ENCODE measurements around the gene UPB1.
"Not testable (repeated sequence)": the region's sequence is repeated elsewhere in the genome, so short reads cannot be mapped to it uniquely, and the experiment has no call there.

UPB1 gene

DNA sequence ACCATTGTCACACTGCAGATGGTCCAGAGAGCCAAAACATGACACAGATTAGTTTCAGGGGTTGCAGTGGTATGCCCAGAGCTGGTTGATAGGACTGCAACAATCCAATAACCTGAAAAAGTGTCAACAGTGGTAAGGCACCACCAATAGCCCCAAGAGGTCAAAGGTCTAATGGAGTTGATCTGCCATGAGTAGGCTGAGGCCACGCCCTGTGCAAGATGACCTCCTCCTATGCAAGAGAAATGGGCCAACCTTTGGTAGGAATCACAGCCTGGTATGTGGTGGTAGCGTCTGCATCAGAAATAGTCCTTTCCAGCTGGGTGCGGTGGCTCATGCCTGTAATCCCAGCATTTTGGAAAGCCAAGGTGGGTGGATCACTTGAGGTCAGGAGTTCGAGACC is 40.2 kb downstream of the UPB1 start:
- no peak for DNase-seq

DNA sequence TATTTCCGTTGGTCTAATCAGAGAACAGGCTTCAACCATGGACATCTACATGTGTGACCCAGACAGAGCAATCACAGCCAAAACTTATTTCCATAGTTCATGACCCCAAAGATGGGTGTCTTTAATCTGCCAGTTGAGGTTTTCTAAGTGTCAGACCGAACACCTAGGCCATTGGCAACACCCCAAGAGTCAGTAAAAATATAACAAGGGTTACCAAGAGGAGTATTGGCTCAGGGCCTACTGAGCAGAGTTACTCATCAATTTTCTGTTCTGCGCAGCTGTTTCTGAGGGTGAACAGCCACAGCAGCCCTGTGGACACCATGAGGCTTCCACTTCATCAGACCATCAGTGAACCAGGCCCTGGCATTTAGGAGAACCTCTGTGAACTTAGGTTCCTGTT is 41.0 kb downstream of the UPB1 start:
- DNase-seq, result no peak

DNA sequence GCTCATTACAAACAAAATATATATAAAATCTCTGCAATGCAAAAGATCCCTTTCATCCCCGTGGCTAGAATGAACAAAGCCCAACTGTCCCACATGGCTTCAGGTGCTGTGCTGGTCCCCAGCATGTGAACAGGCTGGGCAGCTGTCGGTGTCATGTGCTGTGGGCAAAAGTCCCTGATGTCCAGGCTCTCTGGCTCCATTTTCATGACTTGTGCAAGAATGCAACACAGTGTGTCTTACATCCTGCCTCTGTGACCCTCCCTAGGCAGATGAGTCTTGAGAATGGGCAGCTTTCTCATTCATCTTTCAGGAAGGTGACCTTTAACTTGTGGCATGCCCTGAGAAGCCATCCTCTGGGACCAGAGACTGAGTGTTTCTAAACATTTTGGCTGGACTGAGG is 45.3 kb downstream of the UPB1 start:
- DNase-seq, result no peak

DNA sequence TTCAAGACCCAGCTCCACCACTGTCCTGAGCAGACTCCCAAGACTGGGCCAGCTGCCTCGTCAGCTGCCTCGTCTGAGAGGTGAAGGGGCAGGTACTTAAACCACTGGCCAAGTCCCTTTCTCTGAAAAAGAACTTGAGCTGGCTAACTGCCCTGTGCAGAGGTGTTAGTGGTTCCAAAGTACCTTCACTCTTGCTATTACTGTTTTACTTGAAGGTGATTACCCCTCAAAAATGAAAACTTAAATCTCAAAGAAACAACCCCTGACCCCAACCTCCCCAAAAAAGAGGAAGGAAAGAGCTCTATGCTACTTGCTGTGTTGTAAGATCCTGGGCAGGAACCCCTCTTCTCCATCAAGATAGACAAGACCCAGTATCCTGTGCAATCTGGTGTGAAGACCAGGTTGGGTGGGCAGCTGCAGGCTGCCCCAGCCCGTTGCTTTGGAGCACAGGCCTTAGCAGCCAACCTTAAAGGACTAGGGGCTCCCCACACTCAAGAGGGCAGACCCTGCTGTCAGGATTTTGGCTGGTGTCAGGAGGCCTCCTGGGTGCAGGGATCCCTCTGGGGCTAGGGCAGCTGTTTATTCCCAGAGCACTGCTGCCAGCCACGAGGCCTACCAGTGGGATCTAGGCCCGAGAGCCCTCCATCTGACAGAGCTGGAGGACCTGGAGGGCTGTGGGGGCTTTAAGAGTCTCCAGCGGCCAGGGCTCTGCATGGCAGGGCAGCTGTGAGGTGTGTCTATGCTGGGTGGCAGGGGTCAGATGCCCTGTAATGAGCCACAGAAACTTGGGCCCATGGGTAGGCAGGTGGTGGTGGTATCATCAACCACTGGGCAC is 46.8 kb downstream of the UPB1 start:
- peak; percentile 49 to 61 for DNase-seq

GRCh38 chr22:24542641-24543040 is 47.5 kb downstream of the UPB1 start:
- DNase-seq, result no peak

DNA sequence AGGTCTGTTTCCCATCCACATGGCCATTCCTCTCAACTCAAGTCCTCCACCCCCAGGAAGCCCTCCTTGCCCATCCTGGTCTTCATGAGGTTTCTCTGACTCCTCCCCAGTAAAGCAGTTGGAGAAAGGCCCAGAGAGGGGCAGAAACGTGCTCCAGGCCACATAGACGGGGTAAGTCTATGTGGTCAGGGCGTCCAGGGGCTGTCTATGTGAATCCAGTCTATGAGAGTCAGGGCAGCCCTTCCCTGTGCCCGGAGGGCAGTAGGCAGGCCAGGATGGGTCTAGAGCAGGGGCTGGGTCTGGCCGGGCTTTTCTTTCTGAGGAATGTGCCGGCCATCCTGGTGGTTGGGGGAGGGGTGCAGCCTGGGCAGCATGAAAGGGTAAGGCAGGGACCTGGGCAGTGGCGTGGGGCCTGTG is 48.1 kb downstream of the UPB1 start:
- DNase-seq, result no peak

DNA sequence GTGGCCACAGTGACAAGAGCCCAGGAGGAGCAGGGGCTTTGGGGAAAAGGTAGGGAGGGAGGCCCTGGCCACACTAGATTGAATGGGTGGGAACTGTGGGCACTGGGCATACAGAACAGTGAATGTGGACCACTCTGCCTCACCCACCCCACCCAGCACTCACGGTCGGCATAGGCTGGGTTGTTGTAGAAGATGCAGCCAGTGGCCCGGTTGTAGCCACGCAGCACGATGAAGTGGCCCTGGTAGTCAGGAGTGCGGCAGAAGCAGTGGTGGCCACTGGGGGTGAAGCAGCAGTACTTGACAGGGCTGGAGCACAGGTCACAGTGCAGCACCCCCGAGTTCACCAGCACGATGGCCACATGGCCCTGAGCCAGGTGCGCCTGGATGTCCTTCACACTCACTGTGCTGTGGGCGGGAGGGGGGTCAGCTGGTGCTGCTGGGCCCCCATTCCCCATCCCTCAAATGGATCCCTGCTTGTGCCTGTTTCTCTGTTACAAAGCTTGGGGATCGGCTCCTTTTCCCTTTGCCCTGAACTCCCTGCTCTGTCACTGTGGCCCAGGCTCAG is 48.6 kb downstream of the UPB1 start:
- no peak for DNase-seq

DNA sequence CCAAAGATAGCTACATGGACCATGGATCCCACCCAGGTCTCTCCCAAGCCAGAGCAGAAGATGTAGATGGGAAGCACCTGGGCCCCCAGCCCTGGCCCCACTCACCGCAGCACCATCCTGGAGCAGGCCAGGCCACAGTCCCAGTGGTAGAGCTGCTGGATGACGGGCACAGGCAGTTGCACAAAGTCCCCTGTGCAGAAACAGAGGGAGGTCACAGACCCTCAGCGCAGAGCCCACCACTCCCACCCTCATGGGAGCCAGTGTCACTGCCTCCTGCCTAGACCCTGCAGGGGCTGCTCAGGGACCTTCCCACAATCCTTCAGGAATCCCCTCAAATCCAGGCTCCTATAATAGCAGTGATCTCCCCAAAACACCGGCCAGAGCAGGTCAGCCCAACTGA is 53.7 kb downstream of the UPB1 start:
- DNase-seq, result no peak

DNA sequence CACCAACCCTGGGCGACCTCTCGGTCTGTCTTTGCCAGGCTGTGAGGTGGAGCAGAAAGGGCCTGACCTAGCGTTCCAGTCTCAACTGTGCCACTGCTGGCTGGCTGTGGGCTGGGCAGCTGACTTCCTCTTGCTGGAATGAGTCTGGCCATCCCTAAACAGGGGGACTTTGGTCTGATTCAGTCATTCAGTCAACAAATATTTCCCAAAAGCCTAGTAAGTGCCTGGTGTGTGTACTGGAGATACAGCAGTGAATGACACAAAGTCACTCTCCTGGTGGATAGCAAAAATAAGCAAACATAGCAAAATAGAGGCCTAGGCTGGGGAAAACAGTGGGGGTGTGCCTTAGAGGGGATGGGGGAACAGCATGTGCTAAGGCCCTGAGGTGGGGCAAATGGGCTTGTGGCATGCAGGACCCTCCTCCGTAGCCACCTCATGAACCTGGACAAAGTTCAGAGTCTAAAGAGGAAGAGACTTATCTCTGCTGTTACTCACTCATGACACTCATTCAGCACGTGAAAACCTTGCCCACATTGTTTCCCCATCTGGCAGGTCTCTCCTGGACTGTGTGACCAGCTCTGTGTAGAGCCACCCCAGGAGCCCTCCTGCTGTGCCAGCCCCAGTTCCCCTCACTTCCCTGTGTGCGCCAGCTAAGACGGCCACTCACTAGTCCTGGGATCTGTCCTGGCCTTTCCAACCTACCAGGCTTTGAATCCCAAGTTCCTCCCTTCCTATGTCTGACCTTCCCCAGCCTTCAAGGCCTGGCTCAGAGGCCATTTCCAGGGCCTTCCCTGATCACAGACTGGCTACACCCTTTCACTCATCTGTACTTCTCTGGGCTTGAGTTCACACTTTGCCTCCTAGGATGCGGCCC is 55.1 kb downstream of the UPB1 start:
- DNase-seq, result no peak

DNA sequence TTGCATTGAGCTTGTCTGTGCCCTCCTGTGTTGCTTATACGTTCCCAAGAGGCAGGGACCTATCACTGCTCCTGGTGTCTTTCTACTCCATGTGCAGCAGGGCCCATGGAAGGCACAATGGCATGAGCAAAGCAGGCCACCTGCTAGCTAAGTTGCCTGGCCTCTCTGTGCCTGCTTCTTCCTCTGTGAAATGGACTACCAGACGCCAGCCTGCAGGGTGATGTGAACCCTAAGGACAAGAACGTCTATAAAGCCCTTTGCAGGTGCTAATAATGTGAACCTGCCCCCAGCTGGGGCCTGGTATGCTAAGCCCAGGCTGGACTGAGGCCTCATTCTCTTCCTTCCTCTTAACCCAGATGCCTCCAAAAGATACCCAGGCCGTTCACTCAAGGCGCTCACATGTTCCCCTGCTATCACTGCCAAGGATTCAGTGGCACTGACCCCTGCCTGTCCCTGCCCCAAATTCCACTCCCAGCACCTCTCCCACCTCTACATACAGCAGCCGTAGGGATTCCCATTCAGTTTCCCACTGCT is 55.8 kb downstream of the UPB1 start:
- no peak for DNase-seq

- DNase-seq, result not testable (repeated sequence)
Measured at GRCh38 chr22:24552503-24553286, 57.6 kb downstream of the UPB1 start.

DNA sequence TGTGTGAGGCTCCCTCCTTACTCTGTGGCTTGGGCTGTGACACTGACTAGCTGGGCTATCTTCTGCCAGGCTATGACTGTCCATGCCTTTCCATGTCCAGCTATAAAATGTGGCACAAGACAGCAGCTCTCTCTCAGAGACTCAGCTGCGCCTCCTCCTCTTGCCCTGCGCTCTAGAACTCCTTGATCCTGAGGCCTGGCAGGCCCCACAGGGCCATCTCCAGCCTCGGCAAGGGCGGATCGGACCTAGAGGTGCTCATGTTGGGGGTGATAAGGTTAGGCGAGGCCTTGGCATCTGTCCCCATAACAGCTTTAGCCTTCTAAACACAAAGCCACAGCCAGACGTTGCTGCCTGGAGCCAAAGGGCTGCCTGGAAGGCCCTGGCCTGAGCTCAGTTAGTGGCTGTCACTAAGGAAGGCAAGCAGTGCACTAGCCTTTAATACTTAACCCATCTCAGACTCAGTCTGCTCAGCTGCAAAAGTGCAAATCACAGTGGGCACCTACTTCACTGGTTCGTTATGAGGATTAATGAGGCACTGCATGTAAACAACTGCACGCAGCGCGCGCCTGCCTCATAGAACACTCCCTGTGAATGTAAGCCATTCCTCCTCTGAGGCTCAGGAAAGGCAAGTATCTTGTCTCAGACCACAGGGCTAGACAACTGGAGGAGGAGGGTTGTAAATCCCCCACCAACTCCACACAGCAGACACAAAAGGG is 58.6 kb downstream of the UPB1 start:
- DNase-seq, result peak in 1 of 2 experiments; percentile 31

DNA sequence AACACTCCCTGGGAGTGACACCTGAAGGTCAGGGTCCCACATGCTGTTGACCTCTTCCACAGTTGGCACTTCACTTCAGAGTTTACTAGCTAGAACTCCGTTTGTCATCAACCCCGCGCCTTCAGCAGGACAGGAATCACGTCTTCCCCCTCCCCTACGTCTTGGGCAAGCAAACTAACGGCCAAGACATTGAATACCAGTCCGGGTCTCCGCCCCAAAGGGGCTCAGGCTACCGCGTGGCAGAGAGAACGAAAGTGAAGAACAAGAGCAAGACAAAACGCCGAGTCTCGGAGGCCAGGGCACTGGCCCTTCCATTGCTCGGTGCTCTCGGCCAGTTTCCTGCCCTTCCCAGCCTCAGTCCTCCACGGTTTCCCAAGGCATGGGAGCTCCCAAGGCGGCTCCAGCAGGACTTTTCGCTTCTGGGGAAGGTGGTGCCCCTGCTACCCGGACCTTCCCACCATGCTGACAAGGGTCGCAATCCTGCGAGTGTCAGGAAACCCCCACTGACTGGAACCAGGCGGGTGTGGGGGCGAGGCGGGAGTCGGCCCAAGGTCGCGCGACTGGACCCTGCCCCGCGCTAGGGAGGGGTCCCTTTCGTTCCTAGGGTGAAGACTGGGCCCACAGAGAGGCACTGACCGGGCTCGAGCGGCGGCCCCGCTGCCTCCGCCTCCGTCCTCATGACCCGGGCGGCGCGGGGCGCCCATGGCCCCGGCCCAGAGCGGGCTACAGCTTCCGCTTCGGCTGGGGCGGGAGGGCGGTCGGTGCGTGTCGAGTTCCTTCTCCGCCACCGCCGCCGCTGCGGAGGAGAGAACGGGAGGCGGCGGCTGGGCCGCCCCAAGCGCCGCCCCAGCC is 59.4 kb downstream of the UPB1 start, which contains the start of gene GUCD1:
GUCD1 (minus strand) TSS at position 826 of the 852 bp plus-strand sequence; CDS start at position 679, 147 bp downstream.
- DNase-seq, result peak in 1 of 2 experiments; percentile 31

GRCh38 chr22:24555165-24556039 is 60.3 kb downstream of the UPB1 start, which contains the start of gene SNRPD3:
Gene SNRPD3, plus strand, starts transcription at chr22:24555999. Its CDS starts 1,676 bp downstream, at chr22:24557675.
- DNase-seq, result peak; percentile 95

- DNase-seq, result no peak
Measured at GRCh38 chr22:24559471-24559870, 64.3 kb downstream of the UPB1 start.

DNA sequence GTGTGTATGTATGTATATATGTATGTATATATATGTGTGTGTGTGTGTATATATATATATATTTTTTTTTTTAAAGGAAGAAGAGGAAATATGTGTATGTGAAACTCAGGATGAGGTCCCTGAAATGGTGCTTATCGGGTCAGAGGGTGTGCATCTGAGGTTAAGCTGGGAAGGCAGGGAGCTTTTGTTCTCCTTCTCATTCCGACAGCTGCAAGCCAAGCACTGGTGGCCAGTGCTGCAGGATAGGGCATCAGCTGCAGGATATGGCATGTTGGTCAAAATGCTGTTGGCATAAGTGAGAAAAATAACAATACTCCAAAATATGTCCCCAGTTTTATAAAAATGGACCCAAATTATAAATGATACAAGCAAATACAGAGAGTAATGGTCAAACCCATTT is 68.1 kb downstream of the UPB1 start:
- DNase-seq, result no peak

DNA sequence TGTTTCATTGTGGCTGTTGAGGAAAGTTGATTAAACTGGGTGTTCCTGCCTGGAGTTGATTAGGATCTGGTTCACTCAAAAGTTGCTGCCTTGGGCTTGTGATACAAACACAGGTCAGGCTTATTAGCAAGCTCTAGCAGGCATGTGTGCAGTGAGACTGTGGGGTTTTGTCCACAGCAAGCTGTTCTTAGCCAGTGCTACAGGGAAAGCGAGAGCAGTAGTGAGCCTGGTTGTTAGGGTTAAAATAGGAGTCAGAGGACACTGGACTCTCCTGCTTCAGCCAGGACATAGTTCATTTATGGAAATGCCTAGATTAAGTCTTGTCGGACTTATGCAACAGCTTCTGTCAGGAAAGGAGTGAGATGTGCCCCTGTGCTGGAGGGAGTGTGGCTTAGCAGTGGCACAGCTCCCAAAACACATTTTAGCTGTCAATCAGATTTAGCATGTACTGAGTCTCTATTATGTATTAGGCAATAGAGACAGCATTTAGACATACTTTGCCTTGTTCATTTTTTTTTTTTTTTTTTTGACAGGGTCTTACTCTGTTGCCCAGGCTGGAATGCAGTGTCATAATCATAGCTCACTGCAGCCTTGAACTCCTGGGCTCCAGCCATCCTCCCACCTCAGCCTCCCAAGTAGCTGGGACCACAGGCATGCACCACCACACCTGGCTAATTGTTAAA is 69.4 kb downstream of the UPB1 start:
- no peak for DNase-seq

DNA sequence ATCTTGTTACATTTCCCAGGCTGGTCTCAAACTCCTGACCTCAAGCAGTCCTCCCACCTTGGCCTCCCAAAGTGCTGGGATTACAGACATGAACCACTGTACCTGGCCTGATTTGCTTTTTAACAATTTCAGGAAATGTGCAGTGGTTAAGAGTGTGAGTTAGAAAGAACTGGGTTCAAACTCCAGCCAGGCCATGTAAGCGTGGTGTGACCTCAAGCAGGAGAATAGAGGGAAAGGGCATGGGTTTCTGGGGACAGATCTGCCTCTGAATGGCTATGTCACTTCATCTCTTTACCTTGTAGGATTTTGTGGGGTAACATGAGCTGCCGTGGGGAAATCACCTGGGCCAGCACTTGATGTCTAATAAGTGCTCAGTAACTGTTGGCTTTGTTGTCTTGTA is 69.9 kb downstream of the UPB1 start:
- DNase-seq, result no peak
